ENCODE measurements around the gene CCDC30. TPM values are rescaled to one million over a fixed set of nuclear protein-coding genes. Genes with fewer than 3 reads are reported as not detected.

The CCDC30 gene
- polyA plus RNA-seq, 1 donor (not counting 4 experiments of a cell fraction or from before 2014, with no cell fraction given) = 0.35 TPM

DNA sequence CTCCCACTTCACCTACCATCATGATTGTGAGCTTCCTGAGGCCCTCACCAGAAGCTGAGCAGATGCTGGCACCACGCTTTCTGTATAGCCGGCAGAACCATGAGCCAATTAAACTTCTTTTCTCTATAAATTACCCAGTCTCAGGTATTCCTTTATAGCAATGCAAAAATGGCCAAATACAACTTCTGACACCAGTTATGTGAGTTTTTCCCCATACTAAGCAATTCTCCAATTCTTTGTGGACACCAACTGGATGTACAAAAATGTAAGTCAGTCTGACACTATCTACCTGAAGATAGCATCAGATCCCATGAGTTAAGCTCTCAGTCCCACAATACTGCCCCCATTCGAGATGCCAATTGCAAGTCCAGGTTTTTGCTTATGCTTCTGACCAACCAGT is 129.7 kb downstream of the CCDC30 start:
- Histone ChIP-seq H3K36me3 (ENCODE audit: control insufficient read depth in 2 of 2, extremely low read depth in 1 of 2, insufficient read depth in 2 of 2, low read length in 2 of 2) (no peaks in the 10 kb centered on the region), H3K79me2 (ENCODE audit: control insufficient read depth, insufficient read depth, low read length) (no peaks in the 10 kb centered on the region), H3K4me1 (ENCODE audit: control insufficient read depth, extremely low read depth, insufficient read depth, low read length) (no peaks in the 10 kb centered on the region), H3K9ac (ENCODE audit: control insufficient read depth, extremely low read depth, insufficient read depth, low read length) (no peak overlapping the region), H3K27ac (ENCODE audit: control insufficient read depth, insufficient read depth, low read length) (no peak overlapping the region), H4K20me1 (ENCODE audit: control insufficient read depth, extremely low read depth, insufficient read depth, low read length) (no peaks in the 10 kb centered on the region), H3K9me1 (ENCODE audit: control insufficient read depth, extremely low read depth, insufficient read depth, low read length) (no peaks in the 10 kb centered on the region), H2AFZ (ENCODE audit: control insufficient read depth, low read length) (no peak overlapping the region), H3K4me2 (ENCODE audit: control insufficient read depth, extremely low read depth, insufficient read depth, low read depth, low read length) (no peak overlapping the region), H3K27me3 (ENCODE audit: control insufficient read depth, extremely low read depth, insufficient read depth, low read length) (no peaks in the 10 kb centered on the region), H3K4me3 (ENCODE audit: control insufficient read depth in 2 of 3, extremely low read depth in 1 of 3, insufficient read depth in 2 of 3, low read depth in 1 of 3, low read length in 3 of 3) (no peak overlapping the region), H3K9me3 (ENCODE audit: control insufficient read depth, low read depth, low read length) (no peaks in the 10 kb centered on the region)
- dilution Hi-C loops (cut with MboI; ENCODE audit: extremely low pct_ligation_motif_present, low sequenced_read_pairs) = no loop called here
- FAIRE-seq (no peak), DNase-seq (ENCODE audit: low read depth, low spot score) (no peak)
- no peak for TF ChIP-seq EZH2 (IDR thresholded peaks at IDR 0.05; ENCODE audit: low read length)
- TF ChIP-seq, protein P1, sequence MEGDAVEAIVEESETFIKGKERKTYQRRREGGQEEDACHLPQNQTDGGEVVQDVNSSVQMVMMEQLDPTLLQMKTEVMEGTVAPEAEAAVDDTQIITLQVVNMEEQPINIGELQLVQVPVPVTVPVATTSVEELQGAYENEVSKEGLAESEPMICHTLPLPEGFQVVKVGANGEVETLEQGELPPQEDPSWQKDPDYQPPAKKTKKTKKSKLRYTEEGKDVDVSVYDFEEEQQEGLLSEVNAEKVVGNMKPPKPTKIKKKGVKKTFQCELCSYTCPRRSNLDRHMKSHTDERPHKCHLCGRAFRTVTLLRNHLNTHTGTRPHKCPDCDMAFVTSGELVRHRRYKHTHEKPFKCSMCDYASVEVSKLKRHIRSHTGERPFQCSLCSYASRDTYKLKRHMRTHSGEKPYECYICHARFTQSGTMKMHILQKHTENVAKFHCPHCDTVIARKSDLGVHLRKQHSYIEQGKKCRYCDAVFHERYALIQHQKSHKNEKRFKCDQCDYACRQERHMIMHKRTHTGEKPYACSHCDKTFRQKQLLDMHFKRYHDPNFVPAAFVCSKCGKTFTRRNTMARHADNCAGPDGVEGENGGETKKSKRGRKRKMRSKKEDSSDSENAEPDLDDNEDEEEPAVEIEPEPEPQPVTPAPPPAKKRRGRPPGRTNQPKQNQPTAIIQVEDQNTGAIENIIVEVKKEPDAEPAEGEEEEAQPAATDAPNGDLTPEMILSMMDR (optimal IDR thresholded peaks at IDR 0.05 in 1 of 3, IDR thresholded peaks at IDR 0.05 in 1 of 3, conservative IDR thresholded peaks at IDR 0.05 in 1 of 3; ENCODE audit: extremely low read depth in 1 of 3, insufficient read depth in 2 of 3, low read length in 3 of 3) = no peak

DNA sequence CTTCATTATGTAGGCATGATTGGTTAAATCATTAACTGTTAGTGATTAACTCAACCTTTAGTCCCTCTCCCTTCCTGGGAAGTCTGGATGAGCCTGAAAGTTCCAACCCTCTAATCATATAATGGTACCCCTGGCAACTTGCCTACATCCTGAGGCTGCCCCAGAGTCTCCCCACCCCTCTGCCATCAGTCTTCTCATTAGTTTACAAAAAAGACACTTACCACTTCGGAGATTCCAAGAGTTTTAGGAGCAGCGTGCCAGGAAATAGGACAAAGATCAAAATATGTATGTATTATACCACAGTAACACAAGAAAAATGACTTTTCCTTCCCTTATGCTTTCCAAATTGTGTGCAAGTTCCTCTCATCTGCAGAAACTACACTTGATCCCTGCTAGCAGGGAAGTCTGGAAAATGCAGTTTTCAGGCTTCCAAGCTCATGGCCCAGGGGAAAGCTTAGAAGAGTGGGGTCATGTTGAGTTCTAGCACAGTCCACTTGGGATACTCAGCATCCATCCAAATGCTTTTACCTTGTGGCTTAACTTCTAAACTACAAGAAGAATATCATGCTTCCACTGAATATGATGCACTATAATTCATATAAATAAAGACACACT is 130.5 kb downstream of the CCDC30 start:
- H3K36me3 ChIP-seq (ENCODE audit: control insufficient read depth in 2 of 2, extremely low read depth in 1 of 2, insufficient read depth in 2 of 2, low read length in 2 of 2) = no peaks in the 10 kb centered on the region
- no peaks in the 10 kb centered on the region for H3K9me1 ChIP-seq (ENCODE audit: control insufficient read depth, extremely low read depth, insufficient read depth, low read length)
- H3K9me3 ChIP-seq (ENCODE audit: control insufficient read depth, low read depth, low read length) = no peaks in the 10 kb centered on the region
- H3K27me3 ChIP-seq (ENCODE audit: control insufficient read depth, extremely low read depth, insufficient read depth, low read length) = no peaks in the 10 kb centered on the region
- H2AFZ ChIP-seq (ENCODE audit: control insufficient read depth, low read length) = no peak overlapping the region
- no peaks in the 10 kb centered on the region for H3K79me2 ChIP-seq (ENCODE audit: control insufficient read depth, insufficient read depth, low read length)
- dilution Hi-C loops (cut with MboI; ENCODE audit: extremely low pct_ligation_motif_present, low sequenced_read_pairs) = no loop called here
- H3K4me2 ChIP-seq (ENCODE audit: control insufficient read depth, extremely low read depth, insufficient read depth, low read depth, low read length) = no peak overlapping the region
- no peaks in the 10 kb centered on the region for H3K4me1 ChIP-seq (ENCODE audit: control insufficient read depth, extremely low read depth, insufficient read depth, low read length)
- DNase-seq (ENCODE audit: low read depth, low spot score) (no peak), FAIRE-seq (no peak)
- no peak overlapping the region for H3K9ac ChIP-seq (ENCODE audit: control insufficient read depth, extremely low read depth, insufficient read depth, low read length)
- no peaks in the 10 kb centered on the region for H4K20me1 ChIP-seq (ENCODE audit: control insufficient read depth, extremely low read depth, insufficient read depth, low read length)
- TF ChIP-seq EZH2 (IDR thresholded peaks at IDR 0.05; ENCODE audit: low read length) = no peak
- TF ChIP-seq, protein P1 (optimal IDR thresholded peaks at IDR 0.05 in 1 of 3, IDR thresholded peaks at IDR 0.05 in 1 of 3, conservative IDR thresholded peaks at IDR 0.05 in 1 of 3; ENCODE audit: extremely low read depth in 1 of 3, insufficient read depth in 2 of 3, low read length in 3 of 3) = no peak
- H3K27ac ChIP-seq (ENCODE audit: control insufficient read depth, insufficient read depth, low read length) = no peak overlapping the region
- no peak overlapping the region for H3K4me3 ChIP-seq (ENCODE audit: control insufficient read depth in 2 of 3, extremely low read depth in 1 of 3, insufficient read depth in 2 of 3, low read depth in 1 of 3, low read length in 3 of 3)

Data from keratinocyte (primary cell).